HG02885 (cell line): ENCODE measurements around the gene FAM120C.

Experiments
- ATAC-seq: cut with Tn5 transposase; IDR thresholded peaks from one replicate; pipeline ENCODE4 v1.9.1; 2021; ENCODE audit warnings: mild to moderate bottlenecking; ENCODE audit not compliant: unreplicated experiment, poor library complexity

The FAM120C gene

DNA sequence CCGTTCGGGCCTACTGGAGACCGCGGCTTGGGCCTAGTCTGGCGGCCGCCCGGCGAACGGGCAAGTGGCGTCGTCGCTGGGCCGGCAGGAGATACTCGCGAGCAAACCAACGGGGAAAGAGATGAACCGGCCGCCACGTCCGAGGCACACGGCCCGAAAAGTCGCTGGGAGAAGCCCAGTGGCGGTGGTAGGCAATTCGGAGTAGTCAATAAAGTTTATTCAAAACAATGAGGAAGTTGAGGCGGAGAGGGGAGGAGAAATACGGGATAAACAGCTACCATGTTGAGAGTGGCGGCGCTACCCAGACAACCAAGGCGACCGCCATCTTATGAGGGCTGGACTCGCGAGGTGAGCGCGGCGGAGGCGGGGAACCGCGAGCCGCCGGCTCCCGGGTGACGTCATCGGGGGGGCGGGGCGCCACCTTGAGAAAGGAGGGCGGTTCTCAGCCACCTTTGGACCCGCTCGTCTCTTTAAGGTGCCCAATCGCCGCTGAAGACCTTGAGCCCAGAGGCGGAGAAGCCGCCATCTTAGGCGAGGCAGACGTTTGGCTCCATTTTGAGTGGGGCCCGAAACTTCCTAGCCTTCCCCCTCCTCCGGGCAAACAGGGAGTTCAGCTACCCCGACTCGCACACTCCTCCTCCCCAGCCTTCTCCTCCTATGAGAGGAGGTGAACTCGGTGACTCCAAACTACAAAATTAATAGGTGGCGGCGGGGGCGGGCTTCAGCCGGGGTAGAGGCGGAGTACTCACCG, 138.8 kb downstream of the FAM120C start, which contains the start of gene PHF8:
Gene PHF8, minus strand, starts transcription at position 348 of the 751 bp plus-strand sequence. CDS start 1,745 bp downstream, outside the sequence.
- peak; percentile 83 for ATAC-seq

- peak; percentile 16 for ATAC-seq
These were observed 139.4 kb downstream of the FAM120C start for GRCh38 chrX:54043541-54044125.

DNA sequence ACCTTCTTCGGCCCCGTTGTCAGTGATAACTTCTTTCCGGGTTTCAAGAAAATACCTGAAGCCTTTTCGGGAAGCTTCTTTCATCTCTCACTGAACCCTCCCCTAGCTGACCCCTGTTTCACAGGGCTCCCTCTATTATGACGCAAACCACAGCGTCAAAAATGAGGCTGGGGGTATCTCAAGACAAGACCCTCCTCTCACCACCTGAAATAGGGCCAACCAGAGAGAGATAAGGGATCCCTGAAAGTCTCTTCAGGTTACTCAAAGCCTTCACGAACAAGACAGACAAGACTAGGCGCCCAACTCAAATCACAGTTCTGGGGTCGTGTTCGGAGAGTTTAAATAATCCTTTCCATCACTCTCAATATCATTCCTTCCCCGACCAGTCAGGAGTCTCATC, 140.0 kb downstream of the FAM120C start:
- no peak for ATAC-seq

- no peak for ATAC-seq
These were observed 140.4 kb downstream of the FAM120C start for GRCh38 chrX:54042609-54043021.

DNA sequence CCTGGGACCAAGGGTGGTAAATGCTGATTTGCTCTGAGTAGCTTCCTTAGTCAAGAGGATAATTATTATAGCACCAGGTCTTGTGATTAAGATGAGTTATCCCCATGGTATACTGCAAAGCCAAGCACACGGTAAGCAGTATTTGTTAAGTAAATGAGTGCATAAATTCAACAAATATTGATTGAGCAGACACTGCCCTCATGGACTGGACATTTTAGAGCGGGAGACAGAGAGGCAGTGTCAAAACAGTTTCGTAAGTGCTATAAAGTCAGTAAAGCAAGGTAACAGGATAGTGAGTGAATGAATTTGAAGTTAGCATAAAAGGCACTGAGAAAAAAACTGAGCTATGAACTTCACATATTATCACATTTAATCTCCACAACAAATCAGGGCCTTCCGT, 152.7 kb downstream of the FAM120C start:
- ATAC-seq, result no peak

DNA sequence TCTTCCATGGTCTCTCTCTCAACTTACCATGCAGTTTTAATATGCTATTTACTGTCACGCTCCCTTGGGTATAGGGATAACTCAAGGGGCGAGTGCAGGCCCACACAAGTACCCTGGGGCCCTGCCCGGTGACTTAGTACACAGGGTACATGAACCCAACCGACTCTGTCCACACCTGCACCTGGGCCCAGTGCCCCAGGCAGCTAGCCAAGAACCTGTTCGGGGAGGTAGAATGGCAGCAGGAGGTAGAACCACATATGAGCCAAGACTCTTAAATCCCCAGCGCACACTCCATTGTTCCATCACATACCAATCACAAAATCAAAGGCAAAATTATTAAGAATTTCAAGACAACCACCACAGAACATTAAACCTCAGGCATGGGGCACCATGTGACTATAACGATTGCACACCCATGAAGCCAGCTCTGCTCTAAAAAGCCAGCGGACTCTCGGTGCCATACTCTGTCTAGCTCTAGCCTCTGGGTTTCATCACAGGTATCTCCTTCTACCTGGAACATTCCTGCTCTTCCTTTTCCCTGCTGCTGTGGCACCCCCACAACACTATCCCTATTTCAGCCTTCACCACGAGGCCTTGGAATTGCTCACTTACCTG, 153.4 kb downstream of the FAM120C start:
- no peak for ATAC-seq

GRCh38 chrX:54024350-54024749, 158.7 kb downstream of the FAM120C start:
- no peak for ATAC-seq
